Uterus (tissue), 2 donors: ENCODE data around the gene TRIM44.

Experiments used
- CTCF ChIP-seq, 4 experiments: fragments of 200-600 bp in 2 of 4; fragments of 450-650 bp in 2 of 4; sonication (generic) in 2 of 4; IDR thresholded peaks; one replicate each; pipeline ENCODE4 v1.5.1; 2016 to 2019; ENCODE audit warnings: antibody characterized with exemption in 4 of 4, mild to moderate bottlenecking in 2 of 4, moderate library complexity in 1 of 4
- POLR2A ChIP-seq, 2 donors: fragments of 450-650 bp; IDR thresholded peaks; one replicate each; pipeline ENCODE4 v1.6.1; 2016; ENCODE audit warnings: antibody characterized with exemption in 2 of 2, mild to moderate bottlenecking in 1 of 2, moderate library complexity in 1 of 2

DNA sequence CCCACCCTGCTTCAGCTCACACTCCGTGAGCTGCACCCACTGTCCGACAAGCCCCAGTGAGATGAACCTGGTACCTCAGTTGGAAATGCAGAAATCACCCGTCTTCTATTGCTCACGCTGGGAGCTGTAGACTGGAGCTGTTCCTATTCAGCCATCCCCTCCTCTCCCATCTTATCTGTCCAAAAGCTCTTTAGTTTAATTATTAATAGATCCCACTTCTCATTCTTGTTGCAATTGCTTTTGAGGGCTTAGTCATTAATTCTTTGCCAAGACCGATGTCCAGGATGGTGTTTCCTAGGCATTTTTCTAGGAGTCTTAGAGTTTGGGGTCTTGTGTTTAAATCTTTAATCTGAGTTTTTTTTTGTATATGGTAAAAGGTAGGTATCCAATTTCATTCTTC lies 116.8 kb downstream of the TRIM44 start:
- no peak for TF ChIP-seq CTCF (IDR thresholded peaks at IDR 0.05)
- no peak for TF ChIP-seq POLR2A (IDR thresholded peaks at IDR 0.05)
